B cell (primary cell): ENCODE data around the gene RCHY1.
"Not testable (repeated sequence)": the region's sequence is repeated elsewhere in the genome, so short reads cannot be mapped to it uniquely, and the experiment has no call there.

Experiments
- EZH2 ChIP-seq: IDR thresholded peaks from 2 replicates; pipeline ENCODE4 v1.6.1; 2012; ENCODE audit warnings: borderline replicate concordance, low read depth, mild to moderate bottlenecking, moderate library complexity, low read length; ENCODE audit not compliant: insufficient read depth, poor library complexity, severe bottlenecking
- TF ChIP-seq, protein P1 (sequence below): fragments of 200-600 bp; IDR thresholded peaks from one replicate; pipeline ENCODE4 v1.8.0; 2022; ENCODE audit warnings: antibody characterized with exemption, mild to moderate bottlenecking

- TF ChIP-seq, protein P1, sequence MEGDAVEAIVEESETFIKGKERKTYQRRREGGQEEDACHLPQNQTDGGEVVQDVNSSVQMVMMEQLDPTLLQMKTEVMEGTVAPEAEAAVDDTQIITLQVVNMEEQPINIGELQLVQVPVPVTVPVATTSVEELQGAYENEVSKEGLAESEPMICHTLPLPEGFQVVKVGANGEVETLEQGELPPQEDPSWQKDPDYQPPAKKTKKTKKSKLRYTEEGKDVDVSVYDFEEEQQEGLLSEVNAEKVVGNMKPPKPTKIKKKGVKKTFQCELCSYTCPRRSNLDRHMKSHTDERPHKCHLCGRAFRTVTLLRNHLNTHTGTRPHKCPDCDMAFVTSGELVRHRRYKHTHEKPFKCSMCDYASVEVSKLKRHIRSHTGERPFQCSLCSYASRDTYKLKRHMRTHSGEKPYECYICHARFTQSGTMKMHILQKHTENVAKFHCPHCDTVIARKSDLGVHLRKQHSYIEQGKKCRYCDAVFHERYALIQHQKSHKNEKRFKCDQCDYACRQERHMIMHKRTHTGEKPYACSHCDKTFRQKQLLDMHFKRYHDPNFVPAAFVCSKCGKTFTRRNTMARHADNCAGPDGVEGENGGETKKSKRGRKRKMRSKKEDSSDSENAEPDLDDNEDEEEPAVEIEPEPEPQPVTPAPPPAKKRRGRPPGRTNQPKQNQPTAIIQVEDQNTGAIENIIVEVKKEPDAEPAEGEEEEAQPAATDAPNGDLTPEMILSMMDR, result not testable (repeated sequence)
- TF ChIP-seq EZH2, result not testable (repeated sequence)
Observed at GRCh38 chr4:75544220-75544619, 30.0 kb upstream of the RCHY1 start.
